ENCODE results near the gene THBS2.
"Not testable (repeated sequence)": the region's sequence is repeated elsewhere in the genome, so short reads cannot be mapped to it uniquely, and the experiment has no call there.

The THBS2 gene

DNA sequence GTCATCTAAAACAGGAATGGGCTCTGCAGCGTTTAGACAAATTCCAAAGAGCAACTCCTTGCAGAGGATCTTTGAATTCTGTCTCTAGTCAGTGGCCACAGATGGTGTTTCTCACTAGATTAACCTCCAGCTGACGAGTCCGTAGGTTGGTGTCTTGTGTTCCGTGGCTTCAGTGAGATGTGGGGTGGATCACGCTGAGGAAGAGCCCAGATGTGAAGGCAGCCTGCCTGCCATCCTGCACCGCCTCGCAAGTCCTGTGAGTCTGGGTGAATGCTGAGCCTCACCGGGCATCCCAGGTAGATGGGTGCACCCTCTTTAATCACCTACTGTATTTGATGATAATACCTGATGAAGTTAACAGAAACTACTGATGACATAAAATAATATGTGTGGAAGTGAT is 70.4 kb downstream of the THBS2 start:
- DNase-seq (ENCODE audit: low read depth), result no peak

DNA sequence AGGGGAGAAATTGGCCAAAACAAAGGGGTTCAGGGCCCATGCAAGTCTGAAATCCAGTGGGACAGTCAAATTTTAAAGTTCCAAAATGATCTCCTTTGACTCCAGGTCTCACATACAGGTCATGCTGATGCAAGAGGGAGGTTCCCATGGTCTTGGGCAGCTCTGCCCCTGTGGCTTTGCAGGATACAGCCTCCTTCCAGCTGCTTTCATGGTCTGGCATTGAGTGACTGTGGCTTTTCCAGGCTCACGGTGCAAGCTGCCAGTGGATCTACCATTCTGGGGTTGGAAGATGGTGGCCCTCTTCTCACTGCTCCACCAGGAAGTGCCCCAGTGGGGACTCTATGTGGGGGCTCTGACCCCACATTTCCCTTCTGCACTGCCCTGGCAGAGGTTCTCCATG is 73.8 kb downstream of the THBS2 start:
- not testable (repeated sequence) for DNase-seq (ENCODE audit: low read depth)

GRCh38 chr6:169177516-169178166 is 76.0 kb downstream of the THBS2 start:
- DNase-seq (ENCODE audit: low read depth), result no peak

GRCh38 chr6:169176361-169176991 is 77.2 kb downstream of the THBS2 start:
- no peak for DNase-seq (ENCODE audit: low read depth)

GRCh38 chr6:169175360-169175887 is 78.2 kb downstream of the THBS2 start:
- no peak for DNase-seq (ENCODE audit: low read depth)

DNA sequence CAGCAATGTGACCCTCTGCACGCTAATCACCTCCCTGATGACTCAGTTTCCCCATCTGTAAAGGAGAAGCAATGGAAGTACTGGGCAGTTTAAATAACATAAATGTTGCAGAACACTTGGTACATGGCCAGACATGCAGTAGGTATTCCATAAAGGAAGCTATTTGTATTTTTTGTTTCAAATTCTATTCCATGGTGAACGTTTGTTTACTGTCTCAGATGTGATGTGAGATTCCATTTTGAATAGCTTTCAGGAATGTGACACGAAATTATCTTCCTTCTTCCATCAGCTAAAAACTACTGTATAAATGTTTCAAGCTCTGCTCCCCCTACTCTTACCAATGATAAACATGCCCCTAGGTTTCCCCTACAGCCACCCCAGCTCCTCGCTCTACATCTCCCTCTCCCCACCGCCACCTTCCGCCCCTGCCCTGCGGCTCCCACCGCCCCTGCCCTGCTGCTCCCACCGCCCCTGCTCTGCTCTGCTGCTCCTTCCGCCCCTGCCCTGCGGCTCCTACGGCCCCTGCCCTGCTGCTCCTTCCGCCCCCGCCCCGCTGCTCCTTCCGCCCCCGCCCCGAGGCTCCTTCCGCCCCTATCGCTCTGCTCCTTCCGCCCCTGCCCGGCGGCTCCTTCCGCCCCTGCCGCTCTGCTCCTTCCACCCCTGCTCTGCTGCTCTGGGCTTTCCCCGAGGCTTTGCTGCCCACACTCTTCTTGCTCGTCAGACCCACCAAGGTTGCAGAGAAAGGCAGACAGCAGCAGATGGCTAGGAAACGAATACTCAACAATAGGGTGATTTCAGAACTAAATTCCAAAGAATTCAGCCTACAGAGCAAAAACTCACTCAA is 78.9 kb downstream of the THBS2 start:
- no peak for DNase-seq (ENCODE audit: low read depth)

- no peak for DNase-seq (ENCODE audit: low read depth)
Observed at GRCh38 chr6:169173532-169174268, 79.9 kb downstream of the THBS2 start.

DNA sequence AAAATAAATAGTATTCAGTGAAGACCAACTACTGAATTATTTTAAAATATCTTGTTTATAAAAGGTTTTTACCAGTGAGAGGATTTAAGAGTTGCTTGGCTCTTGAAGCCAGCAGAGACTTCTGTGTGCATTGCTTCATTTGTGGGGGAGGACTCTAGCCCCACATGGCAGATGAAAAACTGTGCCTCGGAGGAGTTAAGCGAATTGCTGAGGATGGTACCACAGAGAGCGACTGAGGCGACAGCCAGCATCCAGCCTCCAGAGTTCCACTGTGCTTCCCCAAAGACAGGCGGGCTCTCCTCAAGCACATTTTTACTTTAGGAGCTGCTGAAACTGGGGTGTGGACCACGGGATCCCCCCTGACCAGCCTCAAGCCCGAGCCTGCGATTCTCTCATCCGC is 80.7 kb downstream of the THBS2 start:
- DNase-seq (ENCODE audit: low read depth), result no peak

DNA sequence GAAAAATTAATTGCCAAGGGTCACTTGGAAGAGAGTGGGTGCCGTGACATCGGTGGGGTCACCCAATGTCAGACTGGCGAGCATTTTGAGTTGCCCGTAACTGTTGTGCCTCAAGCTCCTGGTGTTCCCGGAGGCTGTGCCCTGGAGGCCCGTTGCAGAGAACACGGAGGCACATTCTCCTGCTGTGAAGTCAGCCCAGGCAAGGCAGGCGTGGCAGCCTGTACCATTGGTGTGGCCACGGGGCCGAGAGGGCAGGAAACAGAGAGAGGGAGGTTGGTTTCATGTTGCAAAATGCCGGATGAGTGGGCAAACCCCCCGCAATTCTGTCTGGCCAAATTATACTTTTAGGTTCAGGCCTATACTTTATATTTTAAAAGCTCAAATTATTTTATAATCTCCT is 81.2 kb downstream of the THBS2 start:
- DNase-seq (ENCODE audit: low read depth), result no peak

DNA sequence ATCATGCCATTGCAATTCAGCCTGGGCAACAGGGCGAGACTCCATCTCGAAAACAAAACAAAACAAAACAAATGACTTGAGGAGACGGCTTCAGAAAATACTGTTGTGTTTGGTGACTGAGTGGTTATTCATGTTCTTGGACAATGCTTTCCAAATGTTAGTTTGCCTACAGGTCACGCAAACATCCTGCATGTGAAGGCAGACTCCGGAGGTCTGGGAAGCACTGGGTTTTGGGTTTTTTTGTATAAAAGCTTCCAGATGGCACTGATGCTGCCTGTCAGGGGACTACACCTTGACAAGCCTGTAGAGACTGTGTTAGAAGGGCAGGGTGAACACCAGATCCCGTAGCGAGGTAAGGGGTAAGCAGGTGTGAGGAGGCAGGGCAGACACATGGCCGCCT is 81.7 kb downstream of the THBS2 start:
- DNase-seq (ENCODE audit: low read depth), result no peak

- DNase-seq (ENCODE audit: low read depth), result no peak
Observed at GRCh38 chr6:169171016-169171415, 82.6 kb downstream of the THBS2 start.

DNA sequence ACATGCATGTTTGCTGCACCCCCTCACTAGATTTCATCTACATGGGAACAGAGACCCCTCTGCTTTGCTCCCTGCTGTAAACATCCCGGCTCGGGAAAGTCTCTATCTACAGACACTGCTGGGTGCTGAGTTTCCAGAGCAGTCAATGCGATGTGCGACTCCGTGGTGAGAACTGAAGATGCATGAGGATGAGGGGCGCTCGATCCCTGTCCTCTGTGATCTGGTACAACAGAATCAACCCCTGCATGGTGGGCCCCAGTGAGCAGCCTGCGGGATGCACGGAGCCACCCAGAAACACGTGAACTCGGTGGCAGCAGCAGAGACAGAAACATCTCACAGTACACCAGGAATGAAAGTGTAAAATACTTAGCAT is 83.1 kb downstream of the THBS2 start:
- DNase-seq (ENCODE audit: low read depth), result no peak

DNA sequence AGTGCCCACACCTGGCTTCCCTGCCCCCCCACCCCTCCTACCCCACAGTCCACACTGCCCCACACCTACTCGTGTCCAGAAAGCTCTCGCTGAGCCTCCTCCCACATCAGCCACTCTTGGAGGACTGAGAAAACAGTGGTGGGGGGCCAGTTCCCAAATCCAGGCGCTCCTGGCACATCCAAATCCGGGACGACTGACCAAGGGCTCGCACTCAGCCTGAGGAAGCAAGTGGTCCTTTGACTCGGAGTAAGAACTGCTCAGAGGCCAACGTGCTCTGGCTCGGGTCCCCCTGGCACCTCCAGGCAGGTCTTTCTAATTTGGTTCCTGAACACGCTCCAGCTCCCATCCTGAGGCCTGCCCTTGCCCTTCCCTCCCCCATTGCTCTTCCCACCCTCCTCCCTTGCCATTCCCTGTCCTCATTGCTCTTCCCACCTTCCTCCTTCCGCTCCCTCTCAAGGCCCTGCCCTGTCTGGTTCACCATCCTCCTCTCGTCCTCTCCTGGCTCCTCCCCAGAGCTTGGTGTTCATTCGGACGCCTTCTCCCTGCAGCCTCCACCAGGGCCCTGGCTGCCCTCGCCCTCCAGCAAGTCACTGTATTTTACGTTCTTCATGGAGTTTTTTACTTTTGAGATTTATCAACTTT is 83.6 kb downstream of the THBS2 start:
- no peak for DNase-seq (ENCODE audit: low read depth)

GRCh38 chr6:169169375-169169774 is 84.3 kb downstream of the THBS2 start:
- no peak for DNase-seq (ENCODE audit: low read depth)

DNA sequence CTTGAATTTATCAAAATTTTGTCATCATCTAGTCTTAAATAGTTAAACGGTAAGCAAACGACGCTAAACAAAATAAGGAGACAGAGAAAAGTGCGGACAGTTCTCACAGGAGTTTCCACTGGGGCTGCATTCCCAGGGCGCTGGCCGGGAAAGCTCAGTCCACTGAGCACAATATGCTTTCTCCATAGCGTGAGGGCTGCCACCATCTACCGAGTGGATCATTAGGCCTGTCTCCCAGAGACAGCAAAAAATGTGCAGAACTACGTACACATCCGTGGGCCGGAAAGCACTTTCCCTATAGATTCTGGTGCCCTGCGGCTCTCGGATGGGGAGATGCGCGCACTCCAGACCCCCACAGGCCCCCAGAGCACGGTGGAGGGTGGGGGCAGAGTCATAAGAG is 84.9 kb downstream of the THBS2 start:
- DNase-seq (ENCODE audit: low read depth), result no peak

DNA sequence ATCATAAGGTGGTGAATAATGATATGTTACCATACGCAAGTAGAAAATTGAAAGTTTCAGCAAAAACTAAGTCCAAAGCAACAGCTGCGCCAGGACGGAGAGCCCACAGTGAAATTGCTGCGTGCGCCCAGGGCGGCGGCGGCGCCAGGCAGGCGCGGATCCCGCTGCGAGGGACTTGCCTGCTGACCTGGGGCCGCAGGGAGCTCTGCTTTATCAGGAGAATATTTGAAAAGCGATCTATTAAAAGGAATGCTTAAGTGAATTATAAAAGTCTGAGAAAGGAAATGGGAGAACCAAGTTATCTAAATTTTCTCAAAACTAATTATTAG is 85.4 kb downstream of the THBS2 start:
- no peak for DNase-seq (ENCODE audit: low read depth)

- DNase-seq (ENCODE audit: low read depth), result no peak
Observed at GRCh38 chr6:169167581-169168301, 85.9 kb downstream of the THBS2 start.

DNA sequence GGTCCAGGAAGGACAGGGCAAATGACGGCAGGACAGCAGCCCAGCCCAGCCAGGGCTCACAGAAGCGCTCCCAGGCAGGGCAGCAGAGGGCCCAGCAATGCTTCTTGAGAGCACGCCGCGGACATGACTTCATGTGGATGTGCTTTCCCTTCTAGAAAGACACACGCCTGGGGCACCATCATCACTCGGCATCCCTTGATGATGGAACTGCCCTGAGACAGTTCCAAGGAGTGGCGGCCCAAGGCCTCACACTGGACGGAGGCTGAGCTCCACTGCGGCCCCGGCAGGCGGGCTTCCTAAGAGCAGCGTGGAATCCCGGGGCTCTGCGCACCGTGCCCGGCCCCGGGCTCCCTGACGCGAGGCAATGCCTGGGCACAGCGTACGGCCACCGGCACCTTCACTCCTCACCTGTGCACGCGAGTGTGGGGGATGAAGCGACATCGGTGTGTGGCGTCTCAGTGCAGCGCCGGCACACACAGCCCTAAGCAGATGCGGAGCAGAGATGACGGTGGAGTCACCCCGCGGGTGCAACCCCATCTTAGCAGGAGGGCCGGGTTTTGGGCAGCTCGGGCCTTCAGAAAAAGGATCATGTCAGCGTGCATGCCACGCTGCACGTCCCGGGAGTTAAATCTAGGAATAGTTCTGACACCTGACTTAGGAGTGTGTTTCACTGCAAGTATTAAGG is 86.6 kb downstream of the THBS2 start:
- no peak for DNase-seq (ENCODE audit: low read depth)
